HCT116 (cell line): Measurements from ENCODE around the gene CPNE5. TPM values are rescaled to one million over a fixed set of nuclear protein-coding genes. Genes with fewer than 3 reads are reported as not detected.

Experiments used
- ATAC-seq: fragments of 200-7000 bp; cut with Tn5 transposase; 2 replicates; pipeline ENCODE4 v1.9.1; 2020; ENCODE audit warnings: mild to moderate bottlenecking, moderate library complexity
- BruUV-seq: library from RNA; stranded (reverse); fragments of 400-500 nt; replicated peaks from 2 replicates; lab custom pipeline; 2021; lab: Mats Ljungman, UMichigan
- CTCF ChIA-PET: fragments of 300-600 bp; sonication (Branson Sonifier 250); formaldehyde crosslinking; loops from one replicate; lab custom pipeline; 2021; ENCODE audit warnings: antibody characterized with exemption; lab: Charles Lee
- POLR2A ChIA-PET: fragments of 300-600, 350-600 bp; sonication (Branson Sonifier 250); formaldehyde crosslinking; loops from one replicate; lab custom pipeline; 2021; ENCODE audit warnings: antibody characterized with exemption; lab: Charles Lee
- RAD21 ChIA-PET, 2 experiments: fragments of 300-600 bp; sonication (Branson Sonifier 250); formaldehyde crosslinking; loops; one replicate each; lab custom pipeline; 2023; ENCODE audit warnings: low total read pairs in 2 of 2; ENCODE audit not compliant: uncharacterized antibody in 2 of 2, unreplicated experiment in 2 of 2, low non-redundant PET in 1 of 2; lab: Charles Lee
- DNase-seq: peaks from one replicate; pipeline ENCODE4 v3.0.0-alpha.2; 2010; ENCODE audit warnings: low read depth, low spot score
- H2AFZ ChIP-seq: fragments of 200-600 bp; shearing (Covaris generic), sonication (generic); 2 replicates; pipeline ENCODE4 v1.6.1; 2017; ENCODE audit warnings: low read depth, mixed run types, mixed read lengths, antibody characterized with exemption, low read length; ENCODE audit not compliant: poor library complexity, severe bottlenecking
- H3K27ac ChIP-seq: 2 replicates; pipeline ENCODE4 v1.5.1; 2012; ENCODE audit warnings: low read depth, low read length
- H3K27me3 ChIP-seq: fragments of 200-600 bp; sonication (generic); 2 replicates; pipeline ENCODE4 v1.6.1; 2016; ENCODE audit warnings: mixed run types, low read length, mixed read lengths; ENCODE audit not compliant: insufficient read depth
- H3K36me3 ChIP-seq, 2 experiments: fragments of 200-500 bp in 1 of 2; fragments of 200-600 bp in 1 of 2; sonication (Bioruptor generic) in 1 of 2; sonication (generic) in 1 of 2; 2 replicates each; pipeline versions ENCODE4 v1.5.1 to v1.6.1; 2014 to 2016; ENCODE audit warnings: low read length in 2 of 2, inconsistent platforms in 1 of 2, mixed read lengths in 1 of 2, mixed run types in 1 of 2; ENCODE audit not compliant: insufficient read depth in 2 of 2, control insufficient read depth in 1 of 2
- H3K4me1 ChIP-seq, 2 experiments: fragments of 200-600 bp in 1 of 2; sonication (generic) in 1 of 2; 2 replicates each; pipeline versions ENCODE4 v1.5.1 to v1.6.1; 2012 to 2017; ENCODE audit warnings: low read length in 2 of 2, inconsistent platforms in 1 of 2, mild to moderate bottlenecking in 1 of 2, mixed read lengths in 1 of 2, mixed run types in 1 of 2, moderate library complexity in 1 of 2; ENCODE audit not compliant: insufficient read depth in 2 of 2, control insufficient read depth in 1 of 2
- H3K4me2 ChIP-seq: fragments of 200-600 bp; sonication (generic); 2 replicates; pipeline ENCODE4 v1.6.1; 2017; ENCODE audit warnings: mixed run types, low read length, mixed read lengths
- H3K4me3 ChIP-seq, 2 experiments: fragments of 200-600 bp in 1 of 2; sonication (generic) in 1 of 2; replicated peaks in 1 of 2; 2 replicates each; pipeline ENCODE4 v1.5.1; 2011 to 2016; ENCODE audit warnings: low read length in 2 of 2, control low read depth in 1 of 2, low read depth in 1 of 2, mild to moderate bottlenecking in 1 of 2, mixed read lengths in 1 of 2, mixed run types in 1 of 2
- H3K79me2 ChIP-seq: fragments of 200-600 bp; sonication (generic); 2 replicates; pipeline ENCODE4 v1.6.1; 2017; ENCODE audit warnings: mild to moderate bottlenecking, mixed run types, low read length, moderate library complexity, mixed read lengths; ENCODE audit not compliant: insufficient read depth
- H3K9ac ChIP-seq: fragments of 200-600 bp; sonication (generic); 2 replicates; pipeline ENCODE4 v1.6.1; 2016; ENCODE audit warnings: low read length, mixed read lengths
- H3K9me2 ChIP-seq: fragments of 200-600 bp; sonication (generic), shearing (Covaris generic); 2 replicates; pipeline ENCODE4 v1.6.1; 2017; ENCODE audit warnings: mixed run types, mild to moderate bottlenecking, moderate library complexity; ENCODE audit not compliant: insufficient read depth
- H3K9me3 ChIP-seq, 2 experiments: fragments of 200-500 bp in 1 of 2; fragments of 200-600 bp in 1 of 2; sonication (Bioruptor generic) in 1 of 2; sonication (generic) in 1 of 2; 2 replicates each; pipeline ENCODE4 v1.6.1; 2014 to 2017; ENCODE audit warnings: low read length in 2 of 2, mixed read lengths in 2 of 2, inconsistent platforms in 1 of 2, low read depth in 1 of 2, mild to moderate bottlenecking in 1 of 2, mixed run types in 1 of 2, moderate library complexity in 1 of 2; ENCODE audit not compliant: control insufficient read depth in 1 of 2, insufficient read depth in 1 of 2
- H4K20me1 ChIP-seq: fragments of 200-600 bp; sonication (generic), shearing (Covaris generic); 2 replicates; pipeline ENCODE4 v1.6.1; 2017; ENCODE audit warnings: mixed run types, mild to moderate bottlenecking, moderate library complexity; ENCODE audit not compliant: insufficient read depth
- CTCF ChIP-seq, 3 experiments: fragments of 200-600 bp in 1 of 3; sonication (generic) in 1 of 3; IDR thresholded peaks in 2 of 3; conservative IDR thresholded peaks in 1 of 3; 2 replicates each; pipeline ENCODE4 v1.5.1; 2012 to 2017; ENCODE audit warnings: low read depth in 2 of 3, low read length in 2 of 3, antibody characterized with exemption in 1 of 3, borderline replicate concordance in 1 of 3, control low read depth in 1 of 3, mild to moderate bottlenecking in 1 of 3, mixed read lengths in 1 of 3, mixed run types in 1 of 3, moderate library complexity in 1 of 3; ENCODE audit not compliant: insufficient read depth in 1 of 3
- ELF1 ChIP-seq: IDR thresholded peaks from 2 replicates; pipeline ENCODE4 v1.6.1; 2012; ENCODE audit warnings: low read depth, borderline replicate concordance
- EZH2phosphoT487 ChIP-seq: fragments of 200-600 bp; IDR thresholded peaks from 2 replicates; pipeline ENCODE4 v1.6.1; 2018; ENCODE audit warnings: antibody characterized with exemption, borderline replicate concordance
- POLR2AphosphoS5 ChIP-seq: IDR thresholded peaks from 2 replicates; pipeline ENCODE4 v1.6.1; 2011; ENCODE audit warnings: mild to moderate bottlenecking, low read depth, low read length, moderate library complexity
- SP1 ChIP-seq: IDR thresholded peaks from 2 replicates; pipeline ENCODE4 v1.6.1; 2012; ENCODE audit warnings: low read depth
- SRF ChIP-seq: IDR thresholded peaks from 2 replicates; pipeline ENCODE4 v1.6.1; 2012; ENCODE audit warnings: low read depth
- TCF7L2 ChIP-seq: IDR thresholded peaks from 2 replicates; pipeline ENCODE4 v1.7.0; 2011; ENCODE audit warnings: borderline replicate concordance, inconsistent platforms; ENCODE audit not compliant: insufficient read depth, insufficient read length; ENCODE audit errors: extremely low read depth
- ZBTB33 ChIP-seq: IDR thresholded peaks from 2 replicates; pipeline ENCODE4 v1.6.1; 2011; ENCODE audit warnings: mild to moderate bottlenecking, low read length, moderate library complexity; ENCODE audit not compliant: insufficient replicate concordance; ENCODE audit errors: extremely low read depth
- ZFX ChIP-seq: fragments of 450-650 bp; IDR thresholded peaks from 2 replicates; pipeline ENCODE4 v1.6.1; 2017
- ZNF274 ChIP-seq: fragments of 200-500 bp; sonication (Bioruptor generic); IDR thresholded peaks from 2 replicates; pipeline ENCODE4 v1.6.1; 2014; ENCODE audit warnings: mild to moderate bottlenecking, low read depth, low read length, inconsistent platforms
- intact Hi-C: fragments of 100-400 bp; cut with micrococcal nuclease; formaldehyde crosslinking; loops from 2 replicates; pipeline ENCODE4 v1.10.0; 2022
- total RNA-seq: library from RNA; stranded (reverse); gene quantifications from one replicate; pipeline ENCODE4 v1.2.1, GENCODE V29; 2021; ENCODE audit not compliant: unreplicated experiment

Gene CPNE5
- total RNA-seq, 1 experiment from 2014 or later, result not detected

- Histone ChIP-seq H3K36me3 (no peaks in the 10 kb centered on the region; a peak in 1 of 4 replicates), H3K4me3 (no peak overlapping the region), H3K4me1 (no peaks in the 10 kb centered on the region; a peak in 1 of 4 replicates), H3K79me2 (no peaks in the 10 kb centered on the region), H3K27ac (no peak overlapping the region), H2AFZ (no peak overlapping the region)
- intact Hi-C loops, result no loop called here
- TF ChIP-seq ELF1, result no peak
- no peak for TF ChIP-seq POLR2AphosphoS5
- TF ChIP-seq, all 23 proteins: peak for 0
- Histone ChIP-seq H3K9me2 (no peaks in the 10 kb centered on the region), H3K9me3 (no peaks in the 10 kb centered on the region), H3K4me2 (no peak overlapping the region), H4K20me1 (no peaks in the 10 kb centered on the region), H3K27me3 (no peaks in the 10 kb centered on the region), H3K9ac (no peak overlapping the region)
- no TSS peak for BruUV-seq
- ChIA-PET POLR2A (interaction anchor here (0.6 kb wide), 1 partner anchor 21 kb away, joined by 5 read pairs; no protein-coding TSS in a partner anchor), RAD21 (no interaction called here), CTCF (interaction anchor here (1.1 to 4.3 kb wide), 5 partner anchors 13 to 82 kb away, joined by 3 to 32 read pairs (median 7); partner anchors contain the start of gene PPIL1)
- no peak for ATAC-seq
- DNase-seq, result no peak
These were observed 9.6 kb upstream of the CPNE5 start for GRCh38 chr6:36848658-36849441.

GRCh38 chr6:36847991-36848390 is 8.7 kb upstream of the CPNE5 start:
- no peak overlapping the region for H3K4me2 ChIP-seq
- no peak overlapping the region for H3K27ac ChIP-seq
- DNase-seq, result no peak
- no peak overlapping the region for H3K9ac ChIP-seq
- H3K9me3 ChIP-seq, result no peaks in the 10 kb centered on the region
- H3K79me2 ChIP-seq, result no peaks in the 10 kb centered on the region
- no peak overlapping the region for H3K4me3 ChIP-seq
- ChIA-PET RAD21 (no interaction called here), CTCF (no interaction called here), POLR2A (no interaction called here)
- H3K27me3 ChIP-seq, result no peaks in the 10 kb centered on the region
- no peaks in the 10 kb centered on the region for H3K9me2 ChIP-seq
- H3K36me3 ChIP-seq, result no peaks in the 10 kb centered on the region
- BruUV-seq, result no TSS peak
- H2AFZ ChIP-seq, result no peak overlapping the region
- intact Hi-C loops, result no loop called here
- no peaks in the 10 kb centered on the region for H4K20me1 ChIP-seq
- ATAC-seq, result no peak
- H3K4me1 ChIP-seq, result no peaks in the 10 kb centered on the region; a peak in 1 of 4 replicates
- no peak for TF ChIP-seq ZNF274
- TF ChIP-seq ZFX, result no peak
- TF ChIP-seq CTCF (IDR thresholded peaks at IDR 0.05 in 2 of 3, conservative IDR thresholded peaks at IDR 0.05 in 1 of 3; ENCODE audit: borderline replicate concordance in 1 of 3, insufficient read depth in 1 of 3, low read depth in 2 of 3, low read length in 2 of 3), result no peak
- TF ChIP-seq ZBTB33, result no peak
- no peak for TF ChIP-seq SRF
- no peak for TF ChIP-seq SP1
- no peak for TF ChIP-seq TCF7L2
- no peak for TF ChIP-seq EZH2phosphoT487
